Endothelial cell of hepatic sinusoid (primary cell): ENCODE data around the gene TMED6.

Experiments
- in situ Hi-C: cut with HindIII; loops from 2 replicates; pipeline ENCODE4 v1.10.0; 2017; ENCODE audit warnings: low sequenced_read_pairs

TMED6 gene

DNA sequence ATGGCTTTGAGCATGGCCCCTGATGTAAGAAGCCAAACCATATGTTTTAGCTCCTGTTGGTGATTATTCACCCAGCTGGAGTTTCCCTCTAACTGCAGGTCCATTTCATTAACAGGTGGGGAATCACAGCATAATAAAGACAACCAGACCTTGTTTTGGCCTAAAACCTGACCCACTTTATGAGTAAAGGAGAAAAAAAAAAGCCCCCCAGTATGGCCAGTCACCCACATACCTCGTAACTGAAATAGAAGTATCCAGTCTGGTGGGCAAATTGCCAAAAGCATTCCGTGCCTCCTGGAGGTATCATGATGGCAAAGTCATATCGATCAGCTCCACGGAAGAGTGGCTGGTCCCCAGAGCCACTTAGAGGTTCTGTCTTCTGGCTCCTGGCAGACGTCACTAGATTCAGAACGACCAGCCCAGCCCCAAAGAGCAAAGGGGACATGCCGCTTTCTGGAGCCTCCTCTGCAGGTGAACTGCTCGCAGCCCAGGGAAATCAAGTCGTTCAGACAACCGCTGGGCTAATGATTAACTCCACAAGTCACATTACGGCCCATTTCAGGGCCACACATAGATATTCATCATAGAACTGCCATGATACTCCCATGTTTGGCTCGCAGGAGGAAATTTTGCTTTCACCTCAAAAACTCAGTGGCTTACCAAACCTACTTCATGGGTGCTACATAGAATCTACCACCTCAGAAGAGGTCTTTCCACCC lies at the start of gene TMED6:
Gene TMED6 (minus strand): TSS at position 478 of the 719 bp plus-strand sequence. CDS start 33 bp downstream, at position 445.
- in situ Hi-C loops, result no loop called here

- in situ Hi-C loops, result no loop called here
These were observed 47.8 kb upstream of the TMED6 start for GRCh38 chr16:69399361-69399760.

DNA sequence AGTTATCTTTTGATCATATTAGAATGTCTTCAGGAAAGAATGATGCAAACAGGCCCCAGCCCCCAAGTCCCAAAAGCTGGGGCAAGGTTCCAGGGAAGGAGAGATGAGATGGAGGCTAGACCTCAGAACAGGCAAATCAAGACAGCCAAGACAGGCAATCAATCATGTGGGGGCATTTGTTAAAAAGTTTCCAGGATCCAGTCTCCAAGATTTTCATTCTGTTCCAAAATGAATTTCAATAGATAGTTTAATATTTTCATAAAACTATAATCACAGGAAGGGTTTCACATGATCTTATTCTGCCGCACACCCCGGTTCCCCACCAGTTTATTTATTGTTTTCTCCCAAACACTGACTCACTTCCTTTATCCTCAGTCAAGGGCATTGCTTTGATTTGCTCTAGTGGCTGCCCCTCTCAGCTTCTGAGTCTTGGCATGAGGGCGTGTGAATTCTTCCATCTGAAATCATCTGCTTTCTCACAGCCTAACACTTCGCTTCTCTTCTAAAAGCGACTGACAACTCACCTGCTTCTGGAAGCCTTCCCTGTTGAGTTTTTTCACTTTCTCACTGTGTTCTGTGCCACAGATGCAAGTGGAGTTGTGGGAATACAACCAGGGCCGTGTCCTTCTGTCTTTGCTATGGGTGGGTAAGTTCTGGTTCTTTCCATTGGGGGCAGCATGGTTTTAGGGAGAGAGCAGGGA lies 46.4 kb upstream of the TMED6 start:
- in situ Hi-C loops, result no loop called here

DNA sequence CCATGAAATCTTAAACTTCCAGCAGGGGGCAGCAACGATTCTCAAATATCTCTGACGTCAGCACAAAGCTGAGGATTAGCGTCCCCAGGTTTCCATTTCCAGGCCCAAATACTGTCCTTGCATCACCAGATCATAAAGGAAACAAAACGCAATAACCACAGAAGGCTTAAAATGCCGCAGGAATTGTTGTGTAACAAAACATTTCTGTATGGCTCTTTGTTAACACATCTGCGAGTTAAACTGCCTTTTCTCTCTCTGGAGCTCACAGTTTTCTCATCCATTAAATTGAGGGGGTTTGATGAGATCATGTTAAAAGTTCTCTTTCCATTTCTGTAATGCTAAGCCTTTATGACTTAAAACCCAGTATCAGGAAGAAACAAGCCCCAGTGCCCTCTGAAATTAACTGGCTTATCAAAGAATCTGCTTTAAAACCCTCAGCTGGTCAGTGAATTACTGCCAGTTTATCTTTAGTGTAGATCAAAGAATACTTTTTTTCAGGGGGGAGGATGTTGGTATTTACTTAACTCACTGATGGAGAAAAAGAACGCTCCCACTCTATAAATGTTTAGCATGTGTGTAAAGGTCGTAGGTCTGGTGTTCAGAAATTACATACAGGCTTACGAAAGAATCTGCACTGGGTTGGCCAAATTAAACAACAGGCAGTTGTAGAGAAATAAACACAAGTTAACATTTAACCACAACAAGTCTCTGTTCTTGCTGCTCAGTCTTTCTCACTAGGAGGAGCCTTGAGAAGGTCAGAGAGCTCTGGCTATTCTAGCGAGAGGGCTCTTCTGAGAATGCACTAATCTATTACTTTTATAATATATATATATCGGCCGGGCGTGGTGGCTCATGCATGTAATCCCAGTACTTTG lies 44.8 kb upstream of the TMED6 start:
- in situ Hi-C loops, result no loop called here

GRCh38 chr16:69395859-69396186 lies 44.2 kb upstream of the TMED6 start:
- in situ Hi-C loops, result no loop called here

- in situ Hi-C loops, result no loop called here
These were observed 42.6 kb upstream of the TMED6 start for GRCh38 chr16:69393898-69394849.

DNA sequence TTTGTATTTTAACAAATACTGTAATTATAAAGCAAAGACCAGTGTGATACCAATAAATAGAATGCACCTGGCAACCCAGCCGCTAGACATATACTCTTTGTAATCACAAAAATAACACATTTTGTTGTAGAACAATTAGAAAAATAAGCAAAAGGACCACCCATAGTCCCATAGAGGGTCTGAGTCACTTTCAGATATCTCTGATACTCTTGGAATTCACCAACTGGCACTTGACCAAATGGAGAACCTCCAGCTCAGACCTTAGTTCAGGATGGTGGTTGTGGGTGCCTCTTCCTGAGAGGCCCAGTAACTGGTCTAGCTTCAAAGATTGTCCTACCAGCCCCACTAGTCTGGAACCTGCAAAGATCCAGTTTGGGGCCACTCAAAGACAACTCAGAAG lies 35.0 kb upstream of the TMED6 start:
- in situ Hi-C loops, result no loop called here

DNA sequence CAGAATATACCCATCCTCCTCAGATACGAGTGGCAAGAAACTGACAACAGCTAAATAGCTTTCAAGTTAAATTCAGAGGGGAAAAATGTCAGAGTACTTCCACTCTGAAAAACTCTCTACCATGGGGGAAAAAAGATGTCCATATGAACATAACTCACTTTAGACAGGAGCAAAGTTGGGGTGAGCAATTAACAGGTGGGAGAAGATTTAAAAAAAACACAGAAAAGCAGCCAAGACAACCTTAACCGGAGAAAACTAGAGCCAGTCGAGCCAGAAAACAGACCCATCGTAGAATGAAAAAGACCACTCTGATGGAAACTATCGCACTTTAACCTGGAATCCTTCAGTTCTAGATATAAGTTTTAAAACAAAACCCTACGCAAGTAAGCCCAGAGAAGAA lies 33.4 kb upstream of the TMED6 start:
- in situ Hi-C loops, result loop anchor here (5.0 kb wide), 1 partner anchor 48 kb away; the partner anchor contains the start of genes COG8 and NIP7

GRCh38 chr16:69382421-69382820 lies 30.8 kb upstream of the TMED6 start:
- in situ Hi-C loops, result loop anchor here (5.0 kb wide), 1 partner anchor 45 kb away; the partner anchor contains the start of genes COG8 and NIP7

DNA sequence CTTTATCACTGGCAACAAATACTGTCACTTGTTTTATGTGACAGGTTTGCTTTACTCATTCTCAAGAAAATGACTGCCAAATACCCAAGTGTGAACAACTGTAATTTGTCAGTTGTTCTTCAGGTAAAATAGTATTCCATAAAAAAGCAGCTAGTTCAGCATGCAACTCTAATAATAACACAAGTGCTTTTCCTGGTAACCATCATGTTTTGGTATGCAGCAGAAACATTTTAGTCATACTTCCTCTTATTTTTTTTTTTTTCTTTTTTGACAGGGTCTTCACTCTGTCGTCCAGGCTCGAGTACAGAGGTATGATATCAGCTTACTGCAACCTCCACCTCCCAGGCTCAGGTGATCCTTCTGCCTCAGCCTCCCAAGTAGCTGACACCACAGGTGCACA lies 29.6 kb upstream of the TMED6 start:
- in situ Hi-C loops, result loop anchor here (5.0 kb wide), 1 partner anchor 44 kb away; the partner anchor contains the start of genes COG8 and NIP7

GRCh38 chr16:69378760-69379159 lies 27.2 kb upstream of the TMED6 start:
- in situ Hi-C loops, result no loop called here

GRCh38 chr16:69378036-69378435 lies 26.4 kb upstream of the TMED6 start:
- in situ Hi-C loops, result no loop called here

GRCh38 chr16:69376393-69377059 lies 24.9 kb upstream of the TMED6 start:
- in situ Hi-C loops, result no loop called here

- in situ Hi-C loops, result no loop called here
These were observed 21.4 kb upstream of the TMED6 start for GRCh38 chr16:69373019-69373418.

GRCh38 chr16:69371564-69371963 lies 20.0 kb upstream of the TMED6 start:
- in situ Hi-C loops, result no loop called here

DNA sequence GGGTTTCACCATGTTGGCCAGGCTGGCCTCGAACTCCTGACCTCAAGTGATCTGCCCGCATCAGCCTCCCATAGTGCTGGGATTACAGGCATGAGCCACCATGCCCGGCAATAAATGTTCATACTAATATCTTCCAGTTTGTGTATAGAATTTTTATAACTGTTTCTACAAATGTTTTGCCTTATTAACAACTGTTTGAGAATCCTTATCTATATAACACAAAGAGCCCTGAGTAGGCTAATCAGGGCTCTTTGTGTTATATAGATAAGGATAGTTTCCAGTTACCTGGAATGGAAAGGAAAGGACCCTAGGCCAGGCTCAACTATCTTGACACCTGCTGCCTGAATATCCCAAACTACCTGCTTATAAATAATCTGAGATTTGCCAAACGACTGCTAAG lies 17.3 kb upstream of the TMED6 start:
- in situ Hi-C loops, result no loop called here

GRCh38 chr16:69367980-69368379 lies 16.4 kb upstream of the TMED6 start:
- in situ Hi-C loops, result no loop called here

DNA sequence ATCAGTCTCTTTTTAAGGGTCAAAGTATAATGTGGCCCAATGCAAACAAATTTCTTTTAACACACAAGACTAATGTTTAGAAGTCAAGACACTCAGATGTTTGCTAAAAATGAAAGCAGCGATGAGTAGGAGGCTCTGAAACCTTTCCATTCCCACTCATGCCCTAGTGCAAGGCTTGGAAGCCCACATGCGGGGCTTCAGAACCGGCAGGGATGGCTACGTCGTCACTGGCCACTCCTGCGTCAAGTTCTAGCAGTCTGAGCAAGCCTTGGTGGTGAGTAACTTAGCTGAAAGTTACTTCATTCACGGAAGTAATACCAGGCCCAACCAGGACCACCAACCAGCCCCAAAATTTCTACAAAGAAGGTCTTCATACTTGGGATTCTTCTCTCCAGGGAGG lies 14.8 kb upstream of the TMED6 start:
- in situ Hi-C loops, result no loop called here

DNA sequence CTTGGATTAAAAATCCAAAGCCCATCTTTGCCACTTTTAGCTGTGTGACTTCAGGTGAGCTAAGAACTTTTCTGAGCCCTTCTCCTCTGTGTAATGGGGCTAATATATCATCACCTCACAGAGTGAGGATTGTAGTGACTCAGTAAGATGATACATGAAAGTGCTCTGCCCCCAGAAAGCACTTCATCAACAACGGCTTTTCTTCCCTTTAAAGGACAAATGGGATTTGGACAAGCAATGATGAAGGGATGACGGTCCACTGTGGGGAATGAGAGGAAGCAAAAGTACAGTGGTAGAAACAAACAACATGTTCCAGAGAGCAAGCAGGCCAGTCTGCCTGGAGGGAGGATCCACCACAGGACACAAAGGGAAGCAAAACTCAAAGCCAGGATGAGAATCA lies 14.3 kb upstream of the TMED6 start:
- in situ Hi-C loops, result no loop called here

GRCh38 chr16:69364088-69364487 lies 12.5 kb upstream of the TMED6 start:
- in situ Hi-C loops, result no loop called here
